ENCODE results near the gene RHOB. TPM values are rescaled to one million over a fixed set of nuclear protein-coding genes. Genes with fewer than 3 reads are reported as not detected.

RHOB gene
- 48.9 and 66.5 TPM in 2 replicates for total RNA-seq

DNA sequence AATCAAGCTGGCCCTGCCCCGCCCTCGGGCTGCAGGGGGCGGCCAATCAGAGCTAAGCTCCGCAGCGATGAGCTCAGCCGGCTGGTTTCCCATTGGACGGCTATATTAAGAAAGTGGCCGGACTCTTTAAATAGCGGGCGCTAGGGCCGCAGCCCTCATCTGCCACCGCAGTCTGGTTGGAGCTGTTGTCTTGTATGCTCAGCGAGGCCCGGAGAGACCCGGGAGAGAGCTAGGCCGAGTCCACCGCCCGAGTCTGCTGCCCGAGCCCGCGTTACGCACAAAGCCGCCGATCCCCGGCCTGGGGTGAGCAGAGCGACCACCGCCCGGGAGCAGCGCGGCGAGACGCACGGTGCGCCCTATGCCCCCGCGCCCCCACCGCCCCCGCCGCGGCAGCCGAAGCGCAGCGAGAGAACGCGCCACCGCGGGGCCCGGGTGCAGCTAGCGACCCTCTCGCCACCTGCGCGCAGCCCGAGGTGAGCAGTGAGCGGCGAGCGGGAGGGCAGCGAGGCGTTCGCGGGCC is at the start of gene RHOB:
RHOB (plus strand) TSS at position 158 of the 520 bp plus-strand sequence. CDS start 392 bp downstream, outside the sequence.

Small RNA genes within 50 kb of the gene (small RNA-seq; reads per million reads assigned to genes)
- gene RF00019 (not detected), gene RNA5SP86 (not detected)

Other genes starting within 250 kb of the RHOB start
- 6.6 and 20.3 TPM in 2 replicates for gene SDC1, start 221.9 kb upstream of the RHOB start, total RNA-seq
- gene PUM2, start 96.2 kb upstream of the RHOB start, total RNA-seq, result 27.9 and 49.5 TPM in 2 replicates
- 36.7 and 40.1 TPM in 2 replicates for gene HS1BP3, start 204.0 kb downstream of the RHOB start, total RNA-seq
- under 0.01 TPM in 2 replicates for gene GDF7, start 220.1 kb downstream of the RHOB start, total RNA-seq